Liver (tissue), 2 donors: Measurements from ENCODE around the gene MAGEA6.

Source experiments
- RXRA ChIP-seq, 2 donors: IDR thresholded peaks; 2 replicates each; pipeline ENCODE4 v1.6.1; 2017 to 2018; ENCODE audit warnings: antibody characterized with exemption in 2 of 2, mild to moderate bottlenecking in 1 of 2
- TAF1 ChIP-seq: conservative IDR thresholded peaks from 2 replicates; pipeline ENCODE4 v1.6.1; 2016; ENCODE audit warnings: antibody characterized with exemption, mild to moderate bottlenecking
- donor health status: healthy.

GRCh38 chrX:152819266-152819665, 49.8 kb upstream of the MAGEA6 start:
- TF ChIP-seq TAF1: no peak
- no peak for TF ChIP-seq RXRA (IDR thresholded peaks at IDR 0.05)
